ENCODE data around the gene RFK. TPM values are rescaled to one million over a fixed set of nuclear protein-coding genes. Genes with fewer than 3 reads are reported as not detected.

The RFK gene
- total RNA-seq, 1 experiment from 2014 or later: 12.0 TPM

- WGBS (ENCODE audit: extremely low coverage, insufficient read length, low lambda C conversion rate): no CpG with 5 or more reads among the region's 3 CpGs
- Histone ChIP-seq H3K18ac (ENCODE audit: insufficient read length, low read depth, low read length) (no peak overlapping the region), H3K79me2 (ENCODE audit: insufficient read depth, low read length) (no peaks in the 10 kb centered on the region), H2BK15ac (ENCODE audit: low read depth, low read length) (no peak overlapping the region), H2BK5ac (ENCODE audit: insufficient read length, low read length) (no peak overlapping the region), H3K9me3 (ENCODE audit: control insufficient read depth, low read depth, low read length) (no peaks in the 10 kb centered on the region), H3K23me2 (ENCODE audit: insufficient read length, low read depth, low read length, poor library complexity, severe bottlenecking) (no peaks in the 10 kb centered on the region), H3K14ac (ENCODE audit: insufficient read depth, low read length) (no peak overlapping the region), H3K79me1 (ENCODE audit: insufficient read depth, low read depth, low read length, poor library complexity, severe bottlenecking) (no peaks in the 10 kb centered on the region), H2BK120ac (ENCODE audit: low read depth, low read length, poor library complexity, severe bottlenecking) (no peak overlapping the region), H4K20me1 (ENCODE audit: control insufficient read depth, insufficient read depth, insufficient read length) (no peaks in the 10 kb centered on the region), H3K56ac (ENCODE audit: insufficient read length, low read depth, low read length) (no peak overlapping the region), H3K23ac (ENCODE audit: insufficient read length, low read depth, low read length) (no peak overlapping the region), H2AFZ (ENCODE audit: low read length) (no peak overlapping the region), H3K4me2 (ENCODE audit: insufficient read depth, insufficient read length, low read length) (no peak overlapping the region), H4K5ac (ENCODE audit: insufficient read length, low read depth, low read length) (no peak overlapping the region), H3T11ph (ENCODE audit: low read length) (no peak overlapping the region), H2BK20ac (ENCODE audit: low read depth, low read length, poor library complexity, severe bottlenecking) (no peak overlapping the region), H3K4me1 (ENCODE audit: insufficient read depth, low read length) (no peaks in the 10 kb centered on the region), H3K27ac (ENCODE audit: insufficient read length, low read depth, low read length) (no peak overlapping the region), H4K91ac (ENCODE audit: insufficient read length, low read depth, low read length) (no peak overlapping the region), H4K8ac (replicated peaks; ENCODE audit: insufficient read length, low read depth, low read length) (no peak overlapping the region), H2AK5ac (ENCODE audit: insufficient read length, low read length) (no peak overlapping the region), H2BK12ac (ENCODE audit: insufficient read length, low read depth, low read length) (no peak overlapping the region), H3K27me3 (ENCODE audit: insufficient read depth, low read length) (no peaks in the 10 kb centered on the region), H3K4ac (ENCODE audit: low read depth, low read length) (no peak overlapping the region), H3K9ac (ENCODE audit: extremely low read depth, insufficient read length, low read length) (no peak overlapping the region)
- Mint-ChIP-seq H3K27ac (no peak overlapping the region), H3K4me3 (no peak overlapping the region), H3K27me3 (ENCODE audit: low read depth) (no peaks in the 10 kb centered on the region), H3K4me1 (0 out of 4 replicates have a peak, but pooled peaks cover 0 to 2% of the 10 kb centered on the region in 2 experiments), H3K9me3 (no peaks in the 10 kb centered on the region), H3K36me3 (ENCODE audit: insufficient read depth in 1 of 3, low read depth in 3 of 3) (no peaks in the 10 kb centered on the region)
- no peak for DNase-seq
- TF ChIP-seq CTCF (conservative IDR thresholded peaks at IDR 0.05): no peak
Observed at GRCh38 chr9:76351006-76351405, 43.2 kb downstream of the RFK start.
